ENCODE data around the gene ICA1L.

ICA1L gene

GRCh38 chr2:202871300-202872141, at the start of gene ICA1L:
Gene ICA1L, minus strand, starts transcription at chr2:202871766. Its CDS starts 42,757 bp downstream, at chr2:202829009.
- H3K9me3 ChIP-seq (ENCODE audit: control insufficient read depth, insufficient read depth, low read depth, low read length), result no peaks in the 10 kb centered on the region
- peak within 1 kb of the TSS; percentile 91 for H3K27ac ChIP-seq (ENCODE audit: extremely low read depth, low read depth, low read length)
- ChIA-PET POLR2A (interaction anchor here (0.6 to 2.2 kb wide), 6 partner anchors 10 to 852 kb away, joined by 3 to 7 read pairs (median 5); partner anchors contain the start of genes CARF, FAM117B and WDR12), CTCF (interaction anchor here (0.6 to 0.9 kb wide), 3 partner anchors 39 to 734 kb away, joined by 3 to 5 read pairs (median 4); no protein-coding TSS in a partner anchor)
- H3K36me3 ChIP-seq (ENCODE audit: control insufficient read depth in 2 of 2, insufficient read depth in 1 of 2, low read length in 2 of 2), result no peaks in the 10 kb centered on the region; a peak in 1 of 3 replicates
- peak within 1 kb of the TSS; percentile 88 for H3K4me3 ChIP-seq (ENCODE audit: low read depth, low read length)
- no peaks in the 10 kb centered on the region for H3K4me1 ChIP-seq (ENCODE audit: control insufficient read depth, insufficient read depth, low read length)
- TF ChIP-seq ZNF121 (tag by site-specific recombination; IDR thresholded peaks at IDR 0.05) (no peak), SCRT1 (tag by site-specific recombination; IDR thresholded peaks at IDR 0.05; ENCODE audit: borderline replicate concordance) (no peak), REST (tag by site-specific recombination; IDR thresholded peaks at IDR 0.05) (no peak), EGR2 (tag by site-specific recombination; IDR thresholded peaks at IDR 0.05; ENCODE audit: low read depth) (no peak; the same call in 1 of the 2 replicates), ZNF362 (tag by site-specific recombination; IDR thresholded peaks at IDR 0.05) (no peak), ZNF560 (tag by site-specific recombination; IDR thresholded peaks at IDR 0.05; ENCODE audit: borderline replicate concordance) (no peak), ZNF571 (tag by site-specific recombination; IDR thresholded peaks at IDR 0.05) (no peak), ZNF791 (tag by site-specific recombination; IDR thresholded peaks at IDR 0.05) (no peak), ZNF433 (tag by site-specific recombination; IDR thresholded peaks at IDR 0.05; ENCODE audit: low read depth) (no peak), ZBTB20 (tag by site-specific recombination; IDR thresholded peaks at IDR 0.05) (peak; percentile 97), ZNF777 (tag by site-specific recombination; IDR thresholded peaks at IDR 0.05; ENCODE audit: borderline replicate concordance) (no peak), ZNF37A (tag by site-specific recombination; IDR thresholded peaks at IDR 0.05) (no peak), ZNF211 (tag by site-specific recombination; IDR thresholded peaks at IDR 0.05; ENCODE audit: low read depth) (no peak), ZNF48 (tag by site-specific recombination; IDR thresholded peaks at IDR 0.05) (no peak), ZNF677 (tag by site-specific recombination; IDR thresholded peaks at IDR 0.05) (no peak), ZNF335 (tag by site-specific recombination; conservative IDR thresholded peaks at IDR 0.05) (peak; percentile 97), ZEB2 (tag by site-specific recombination; IDR thresholded peaks at IDR 0.05) (peak; percentile 17; the same call in 1 of the 2 replicates), ZNF184 (tag by site-specific recombination; IDR thresholded peaks at IDR 0.05) (no peak), KLF10 (tag by site-specific recombination; IDR thresholded peaks at IDR 0.05) (no peak), PRDM10 (tag by site-specific recombination; IDR thresholded peaks at IDR 0.05) (no peak), ZIC2 (tag by site-specific recombination; IDR thresholded peaks at IDR 0.05) (peak; percentile 47; the same call in 1 of the 2 replicates), ZNF830 (tag by site-specific recombination; IDR thresholded peaks at IDR 0.05; ENCODE audit: low read depth) (no peak), ZNF112 (tag by site-specific recombination; IDR thresholded peaks at IDR 0.05) (no peak), ZFP3 (tag by site-specific recombination; IDR thresholded peaks at IDR 0.05; ENCODE audit: low read depth) (no peak), ZNF521 (tag by site-specific recombination; IDR thresholded peaks at IDR 0.05) (no peak), ZNF561 (tag by site-specific recombination; IDR thresholded peaks at IDR 0.05; ENCODE audit: borderline replicate concordance) (peak; percentile 72; the same call in 1 of the 2 replicates), ZNF621 (tag by site-specific recombination; IDR thresholded peaks at IDR 0.05) (no peak)

All from HEK293 (cell line).